Spleen (tissue), 7 donors: ENCODE data around the gene TEX13C.

ENCODE experiments used
- CTCF ChIP-seq, 11 experiments: fragments of 200-600 bp in 7 of 11; fragments of 450-650 bp in 4 of 11; sonication (generic) in 4 of 11; IDR thresholded peaks in 8 of 11; conservative IDR thresholded peaks in 3 of 11; 1 replicate in 7 of 11; 2 replicates in 4 of 11; pipeline versions ENCODE4 v1.4.0 to v1.8.0; 2016 to 2021; ENCODE audit warnings: antibody characterized with exemption in 11 of 11, inconsistent platforms in 4 of 11, mild to moderate bottlenecking in 1 of 11
- POLR2A ChIP-seq, 3 donors: fragments of 450-650 bp; IDR thresholded peaks; one replicate each; pipeline ENCODE4 v1.5.1; 2017; ENCODE audit warnings: antibody characterized with exemption in 3 of 3, mild to moderate bottlenecking in 1 of 3
- donor health status: DM: no; HTN: no; CAD: no; lungs with moderate emphysema.
- donor health status: DM: no; HTN: no; CAD: no.
- donor health status: DM: no; HTN: no; CAD: no.

DNA sequence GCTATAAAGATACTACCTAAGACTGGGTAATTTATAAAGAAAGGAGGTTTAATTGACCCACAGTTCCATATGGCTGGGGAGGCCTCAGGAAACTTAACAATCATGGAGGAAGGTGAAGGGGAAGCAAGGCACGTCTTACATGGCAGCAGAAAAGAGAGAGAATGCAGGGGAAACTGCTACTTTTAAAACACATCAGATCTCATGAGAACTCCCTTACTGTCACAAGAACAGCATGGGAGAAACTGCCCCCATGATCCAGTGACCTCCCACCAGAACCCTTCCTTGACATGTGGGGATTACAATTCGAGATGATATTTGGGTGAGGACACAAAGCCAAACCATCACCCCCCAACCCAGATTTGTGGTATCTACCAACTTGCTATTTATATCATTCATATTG is 13.9 kb downstream of the TEX13C start:
- no peak for TF ChIP-seq CTCF (IDR thresholded peaks at IDR 0.05 in 8 of 11, conservative IDR thresholded peaks at IDR 0.05 in 3 of 11)
- TF ChIP-seq POLR2A (IDR thresholded peaks at IDR 0.05) = no peak
